Choroid plexus epithelial cell (primary cell): ENCODE measurements around the gene GLYATL3.

Experiments
- DNase-seq: peaks from one replicate; pipeline ENCODE4 v3.0.0-alpha.2; 2010; ENCODE audit warnings: low read depth
- H3K4me3 ChIP-seq: 2 replicates; pipeline ENCODE4 v1.5.1; 2011; ENCODE audit warnings: low read depth, mild to moderate bottlenecking, control low read depth, low read length, moderate library complexity
- TF ChIP-seq, protein P1 (sequence below): conservative IDR thresholded peaks from 2 replicates; pipeline ENCODE4 v1.5.1; 2011; ENCODE audit warnings: low read depth, mild to moderate bottlenecking, control low read depth, inconsistent platforms, low read length, moderate library complexity

GLYATL3 gene

GRCh38 chr6:49499623-49500022 lies at the start of gene GLYATL3:
Gene GLYATL3, plus strand, starts transcription at chr6:49499923. Its CDS starts 12,068 bp downstream, at chr6:49511991.
- no peak for DNase-seq
- TF ChIP-seq, protein P1, sequence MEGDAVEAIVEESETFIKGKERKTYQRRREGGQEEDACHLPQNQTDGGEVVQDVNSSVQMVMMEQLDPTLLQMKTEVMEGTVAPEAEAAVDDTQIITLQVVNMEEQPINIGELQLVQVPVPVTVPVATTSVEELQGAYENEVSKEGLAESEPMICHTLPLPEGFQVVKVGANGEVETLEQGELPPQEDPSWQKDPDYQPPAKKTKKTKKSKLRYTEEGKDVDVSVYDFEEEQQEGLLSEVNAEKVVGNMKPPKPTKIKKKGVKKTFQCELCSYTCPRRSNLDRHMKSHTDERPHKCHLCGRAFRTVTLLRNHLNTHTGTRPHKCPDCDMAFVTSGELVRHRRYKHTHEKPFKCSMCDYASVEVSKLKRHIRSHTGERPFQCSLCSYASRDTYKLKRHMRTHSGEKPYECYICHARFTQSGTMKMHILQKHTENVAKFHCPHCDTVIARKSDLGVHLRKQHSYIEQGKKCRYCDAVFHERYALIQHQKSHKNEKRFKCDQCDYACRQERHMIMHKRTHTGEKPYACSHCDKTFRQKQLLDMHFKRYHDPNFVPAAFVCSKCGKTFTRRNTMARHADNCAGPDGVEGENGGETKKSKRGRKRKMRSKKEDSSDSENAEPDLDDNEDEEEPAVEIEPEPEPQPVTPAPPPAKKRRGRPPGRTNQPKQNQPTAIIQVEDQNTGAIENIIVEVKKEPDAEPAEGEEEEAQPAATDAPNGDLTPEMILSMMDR = no peak
- H3K4me3 ChIP-seq = no peak within 1 kb of the TSS

DNA sequence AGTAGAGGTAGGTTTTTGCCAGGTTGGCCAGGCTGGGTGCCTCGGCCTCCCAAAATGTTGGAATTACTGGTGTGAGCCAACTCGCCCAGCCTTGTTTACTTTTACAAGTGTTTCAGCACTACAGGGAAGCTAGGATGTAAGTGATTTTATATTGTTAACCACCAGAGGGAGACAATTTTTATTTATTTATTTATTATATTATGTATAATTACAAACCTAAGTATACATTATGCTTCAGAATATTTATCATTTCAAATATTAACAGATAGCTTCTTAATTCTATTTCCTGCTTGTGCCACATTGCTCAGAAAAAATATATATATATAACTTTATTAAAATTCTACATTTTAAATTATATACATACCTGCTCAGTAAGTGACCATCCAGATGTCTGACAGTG lies 46.5 kb upstream of the GLYATL3 start:
- DNase-seq = peak; percentile 38
- no peak overlapping the region for H3K4me3 ChIP-seq
- TF ChIP-seq, protein P1 = peak; percentile 39

DNA sequence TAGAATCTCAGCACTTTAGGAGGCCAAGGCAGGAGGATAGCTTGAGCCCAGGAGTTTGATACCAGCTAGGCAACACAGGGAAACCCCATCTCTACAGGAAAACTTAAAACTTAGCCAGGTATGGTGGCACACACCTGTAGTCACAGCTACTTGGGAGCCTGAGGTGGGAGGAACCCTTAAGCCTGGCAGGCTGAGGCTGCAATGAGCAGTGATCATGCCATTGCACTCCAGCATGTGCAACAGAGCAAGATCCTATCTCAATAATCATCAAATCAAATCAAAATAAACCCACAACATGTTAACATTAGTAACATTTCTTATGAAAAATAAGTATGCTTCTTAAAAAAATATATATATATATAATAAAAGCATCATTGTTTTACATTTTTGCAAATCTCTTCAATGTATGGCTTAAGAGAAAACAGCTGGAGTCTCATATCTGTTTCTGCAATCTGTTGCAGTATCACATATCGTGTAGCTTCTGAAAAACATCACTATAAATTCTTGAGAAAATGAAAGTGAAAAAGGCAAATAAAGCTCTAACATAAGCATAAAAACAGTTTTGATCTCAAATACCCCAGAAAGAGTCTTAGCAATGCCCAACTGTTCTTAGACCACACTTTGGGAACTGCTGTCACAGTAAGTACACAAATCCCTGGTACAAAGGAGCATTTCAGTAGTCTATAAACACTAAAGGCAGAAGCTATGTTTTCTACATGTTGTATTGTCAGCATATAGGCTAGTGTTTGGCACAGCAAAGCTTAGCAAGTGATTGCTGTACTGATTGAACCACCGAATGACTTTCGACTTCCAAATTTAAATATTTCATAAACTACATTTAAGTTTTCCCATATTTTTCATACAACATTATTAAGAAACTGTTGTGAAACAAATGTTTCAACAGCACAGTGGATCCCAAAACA lies 44.7 kb upstream of the GLYATL3 start:
- TF ChIP-seq, protein P1 = no peak
- H3K4me3 ChIP-seq = no peak overlapping the region
- DNase-seq = no peak

- no peak for DNase-seq
- TF ChIP-seq, protein P1 = no peak
- no peak overlapping the region for H3K4me3 ChIP-seq
Measured at GRCh38 chr6:49457771-49458170, 42.0 kb upstream of the GLYATL3 start.

GRCh38 chr6:49462071-49462470 lies 37.7 kb upstream of the GLYATL3 start:
- H3K4me3 ChIP-seq = peak overlapping the region; percentile 83
- DNase-seq = peak; percentile 25
- TF ChIP-seq, protein P1 = no peak

GRCh38 chr6:49462599-49462926 lies 37.2 kb upstream of the GLYATL3 start:
- TF ChIP-seq, protein P1 = no peak
- no peak for DNase-seq
- H3K4me3 ChIP-seq = peak overlapping the region; percentile 83
